OCI-LY1 (cell line): ENCODE results near the gene HEBP2.

Experiments
- EZH2 ChIP-seq: fragments of 200-600 bp; sonication (generic), shearing (Covaris generic); IDR thresholded peaks from 2 replicates; pipeline ENCODE4 v1.8.0; 2017; ENCODE audit warnings: borderline replicate concordance, mixed run types, mild to moderate bottlenecking, antibody characterized with exemption, low read length, moderate library complexity, mixed read lengths
- TF ChIP-seq, protein P1 (sequence below): fragments of 200-600 bp; sonication (generic), shearing (Covaris generic); IDR thresholded peaks from 2 replicates; pipeline ENCODE4 v1.5.1; 2017; ENCODE audit warnings: mild to moderate bottlenecking, antibody characterized with exemption, low read length, moderate library complexity, mixed read lengths

DNA sequence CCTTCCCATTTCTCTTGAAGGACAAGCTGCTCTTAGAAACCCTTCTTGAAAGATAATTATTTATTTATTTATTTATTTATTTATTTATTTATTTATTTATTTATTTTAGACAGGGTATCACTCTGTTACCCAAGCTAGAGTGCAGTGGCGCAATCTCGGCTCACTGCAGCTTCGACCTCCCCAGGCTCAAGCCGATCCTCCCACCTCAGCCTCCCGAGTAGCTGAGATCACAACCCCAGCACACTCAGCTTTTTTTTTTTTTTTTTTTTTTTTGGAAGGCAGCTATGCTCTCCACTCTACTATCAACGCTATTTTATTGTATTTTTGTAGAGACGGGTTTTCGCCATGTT lies 1.2 kb upstream of the HEBP2 start:
- TF ChIP-seq, protein P1, sequence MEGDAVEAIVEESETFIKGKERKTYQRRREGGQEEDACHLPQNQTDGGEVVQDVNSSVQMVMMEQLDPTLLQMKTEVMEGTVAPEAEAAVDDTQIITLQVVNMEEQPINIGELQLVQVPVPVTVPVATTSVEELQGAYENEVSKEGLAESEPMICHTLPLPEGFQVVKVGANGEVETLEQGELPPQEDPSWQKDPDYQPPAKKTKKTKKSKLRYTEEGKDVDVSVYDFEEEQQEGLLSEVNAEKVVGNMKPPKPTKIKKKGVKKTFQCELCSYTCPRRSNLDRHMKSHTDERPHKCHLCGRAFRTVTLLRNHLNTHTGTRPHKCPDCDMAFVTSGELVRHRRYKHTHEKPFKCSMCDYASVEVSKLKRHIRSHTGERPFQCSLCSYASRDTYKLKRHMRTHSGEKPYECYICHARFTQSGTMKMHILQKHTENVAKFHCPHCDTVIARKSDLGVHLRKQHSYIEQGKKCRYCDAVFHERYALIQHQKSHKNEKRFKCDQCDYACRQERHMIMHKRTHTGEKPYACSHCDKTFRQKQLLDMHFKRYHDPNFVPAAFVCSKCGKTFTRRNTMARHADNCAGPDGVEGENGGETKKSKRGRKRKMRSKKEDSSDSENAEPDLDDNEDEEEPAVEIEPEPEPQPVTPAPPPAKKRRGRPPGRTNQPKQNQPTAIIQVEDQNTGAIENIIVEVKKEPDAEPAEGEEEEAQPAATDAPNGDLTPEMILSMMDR: no peak
- TF ChIP-seq EZH2: no peak
